Retinal pigment epithelial cell (primary cell): ENCODE results near the gene JUN.

Experiments
- DNase-seq: peaks from one replicate; pipeline ENCODE4 v3.0.0-alpha.2; 2010; ENCODE audit warnings: low read depth
- H3K4me3 ChIP-seq: 2 replicates; pipeline ENCODE4 v1.5.1; 2011; ENCODE audit warnings: mild to moderate bottlenecking, low read length, control low read depth, moderate library complexity
- CTCF ChIP-seq: conservative IDR thresholded peaks from 2 replicates; pipeline ENCODE4 v1.5.1; 2011; ENCODE audit warnings: low read depth, low read length, control low read depth, inconsistent platforms

JUN gene

DNA sequence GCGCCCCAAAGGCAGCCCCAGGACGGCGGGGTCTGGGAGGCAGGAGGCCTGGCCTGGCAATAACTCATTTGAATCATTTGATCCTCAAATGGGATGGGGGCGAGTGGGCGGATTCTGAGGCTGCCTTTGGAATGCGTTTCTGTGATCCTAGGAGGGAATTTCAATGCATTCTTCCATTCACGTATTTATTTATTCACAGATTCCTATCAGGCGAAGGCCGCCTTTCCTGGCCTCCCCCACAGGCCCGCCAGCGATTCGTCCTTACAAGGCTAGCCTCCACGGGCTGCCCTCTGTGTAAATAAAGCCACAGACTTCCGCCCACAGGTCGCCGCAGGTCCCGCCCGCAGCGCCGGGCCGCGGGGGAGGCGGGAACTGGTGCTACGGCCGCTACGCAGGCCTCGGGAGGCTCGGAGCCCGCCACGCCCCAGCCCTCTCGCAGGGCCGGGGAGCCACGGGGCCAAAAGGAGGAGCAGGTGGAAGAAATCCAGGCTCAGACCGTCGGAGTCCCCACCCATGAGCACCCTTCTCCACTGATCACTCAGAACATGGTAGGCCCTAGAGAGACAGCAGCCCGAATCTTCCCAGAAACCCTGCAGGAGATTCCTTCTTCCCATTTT is 31.3 kb upstream of the JUN start:
- DNase-seq: peak; percentile 45
- no peak for TF ChIP-seq CTCF
- peak overlapping the region; percentile 58 for H3K4me3 ChIP-seq

GRCh38 chr1:58814251-58815068 is 30.6 kb upstream of the JUN start:
- H3K4me3 ChIP-seq: no peak overlapping the region
- no peak for DNase-seq
- TF ChIP-seq CTCF: no peak

DNA sequence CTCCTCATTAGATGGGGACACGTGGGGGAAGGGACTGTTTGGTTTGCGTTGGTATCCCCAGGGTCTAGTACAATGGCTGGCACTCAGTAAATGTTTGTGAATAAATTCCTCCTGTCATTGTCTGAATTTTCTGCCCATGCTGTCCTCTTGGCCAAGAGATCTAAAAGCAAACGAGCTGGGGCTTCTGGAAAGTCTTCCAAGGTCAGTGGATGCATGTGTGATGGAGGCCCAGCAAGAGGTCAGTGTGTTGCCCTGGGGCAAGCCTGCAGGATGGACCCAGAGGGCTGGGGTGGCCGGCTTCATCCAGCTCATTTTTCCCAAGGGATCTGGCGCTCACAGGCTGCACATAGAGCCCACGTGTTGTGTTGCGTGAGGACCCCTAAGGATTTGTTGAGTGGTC is 30.0 kb upstream of the JUN start:
- DNase-seq: no peak
- H3K4me3 ChIP-seq: no peak overlapping the region
- no peak for TF ChIP-seq CTCF

DNA sequence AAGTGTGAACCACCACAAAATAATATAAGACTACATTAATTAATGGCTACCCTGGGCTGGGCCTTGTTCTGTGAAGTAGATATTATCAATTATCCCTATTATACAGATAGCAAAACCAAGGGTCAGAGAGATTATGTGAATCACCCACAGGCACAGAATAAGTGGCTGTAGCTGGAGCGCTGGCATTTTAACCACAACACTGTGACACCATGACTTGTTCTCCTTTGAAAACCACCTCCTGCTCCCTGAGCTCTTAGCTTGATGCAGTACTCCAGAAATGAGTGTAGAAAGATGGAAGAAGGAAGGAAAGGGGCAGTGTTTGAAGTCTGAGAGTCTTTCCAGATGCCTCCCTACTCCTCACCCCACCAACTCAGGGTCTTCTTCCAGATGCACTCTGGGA is 29.5 kb upstream of the JUN start:
- H3K4me3 ChIP-seq: no peak overlapping the region
- no peak for TF ChIP-seq CTCF
- no peak for DNase-seq

DNA sequence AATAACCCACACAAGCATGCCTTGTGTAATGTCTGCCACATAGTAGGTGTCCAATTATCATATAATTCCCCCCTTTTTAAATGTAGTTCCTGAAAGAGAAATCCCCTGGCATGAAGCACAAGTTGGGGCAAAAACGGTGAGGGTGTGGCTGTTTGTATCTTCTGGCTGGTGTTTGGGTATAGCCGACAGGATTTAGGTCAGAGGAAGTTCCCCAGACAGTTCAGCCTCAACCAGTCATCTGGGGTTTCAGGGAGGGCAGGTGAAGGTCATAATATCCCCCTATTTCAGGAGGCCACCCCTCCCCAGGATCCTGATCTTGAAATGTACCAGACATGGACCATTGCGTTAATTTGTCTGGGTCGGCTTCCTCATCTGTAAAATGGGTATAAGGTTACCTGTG is 29.1 kb upstream of the JUN start:
- DNase-seq: no peak
- no peak for TF ChIP-seq CTCF
- H3K4me3 ChIP-seq: no peak overlapping the region

- no peak overlapping the region for H3K4me3 ChIP-seq
- no peak for TF ChIP-seq CTCF
- DNase-seq: no peak
Measured at GRCh38 chr1:58812468-58812867, 28.6 kb upstream of the JUN start.

GRCh38 chr1:58811303-58811702 is 27.5 kb upstream of the JUN start:
- no peak for TF ChIP-seq CTCF
- no peak overlapping the region for H3K4me3 ChIP-seq
- DNase-seq: no peak
